DLD1 (cell line): ENCODE results near the gene HSPBAP1.
"Not testable (repeated sequence)": the region's sequence is repeated elsewhere in the genome, so short reads cannot be mapped to it uniquely, and the experiment has no call there.

Source experiments
- in situ Hi-C: cut with HindIII; loops from 2 replicates; pipeline ENCODE4 v1.10.0; 2017; ENCODE audit warnings: low sequenced_read_pairs

The HSPBAP1 gene

DNA sequence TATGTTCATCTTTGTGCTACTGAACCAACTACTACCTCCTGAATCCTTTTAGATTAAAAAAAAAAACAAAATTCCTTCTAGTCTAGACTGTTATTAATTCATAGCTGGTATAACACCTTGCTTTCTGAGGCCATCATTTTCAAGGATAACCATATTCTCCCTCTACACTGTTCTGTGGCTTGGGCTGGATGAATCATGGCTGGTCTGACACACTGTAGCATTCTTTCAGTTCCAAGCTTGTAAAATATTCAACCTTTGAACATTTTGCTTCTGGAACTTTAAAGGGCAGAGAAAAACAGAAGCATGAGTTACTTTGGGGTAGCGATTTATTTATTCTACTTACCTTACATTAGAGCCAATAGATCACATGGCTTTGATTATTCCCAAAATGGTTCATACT, 7.6 kb downstream of the HSPBAP1 start:
- in situ Hi-C loops = no loop called here

DNA sequence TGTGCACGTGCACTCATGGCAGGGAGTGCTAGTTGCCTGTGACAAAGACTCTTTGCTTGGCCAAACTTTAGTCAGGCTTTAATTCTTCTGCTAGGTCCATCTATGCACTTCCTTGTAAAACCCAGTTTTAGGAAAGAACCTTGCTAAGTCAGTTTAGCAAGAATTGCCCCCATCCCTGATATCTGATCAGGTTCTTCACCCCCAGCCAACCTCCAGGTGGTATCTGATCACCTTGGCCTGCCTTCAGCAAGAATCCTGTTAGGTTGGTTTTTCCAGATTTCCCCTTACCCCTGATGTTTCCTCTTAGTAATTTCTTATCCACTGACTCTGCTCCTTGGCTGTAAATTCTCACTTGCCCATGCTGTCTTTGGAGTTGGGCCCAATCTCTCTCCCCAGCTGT, 8.4 kb downstream of the HSPBAP1 start:
- in situ Hi-C loops = no loop called here

DNA sequence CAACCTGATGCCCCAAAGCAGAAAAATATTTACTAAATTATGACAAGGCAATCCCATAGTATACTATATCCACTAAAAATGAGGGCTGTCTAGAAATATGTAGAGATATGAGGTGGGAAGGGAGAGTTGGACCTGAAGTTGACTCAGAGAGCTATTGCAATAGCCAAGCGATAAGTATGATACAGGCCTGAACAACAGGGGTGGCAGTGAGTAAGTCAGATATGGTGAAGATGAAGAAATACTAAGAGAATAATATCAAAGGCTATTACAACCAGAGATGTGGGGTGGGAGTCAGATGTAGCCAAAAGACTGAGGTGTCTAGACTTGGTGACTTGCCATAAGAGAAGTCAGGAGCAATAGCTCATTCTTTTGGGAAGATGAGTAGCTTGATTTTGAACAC, 9.2 kb downstream of the HSPBAP1 start:
- in situ Hi-C loops = no loop called here

DNA sequence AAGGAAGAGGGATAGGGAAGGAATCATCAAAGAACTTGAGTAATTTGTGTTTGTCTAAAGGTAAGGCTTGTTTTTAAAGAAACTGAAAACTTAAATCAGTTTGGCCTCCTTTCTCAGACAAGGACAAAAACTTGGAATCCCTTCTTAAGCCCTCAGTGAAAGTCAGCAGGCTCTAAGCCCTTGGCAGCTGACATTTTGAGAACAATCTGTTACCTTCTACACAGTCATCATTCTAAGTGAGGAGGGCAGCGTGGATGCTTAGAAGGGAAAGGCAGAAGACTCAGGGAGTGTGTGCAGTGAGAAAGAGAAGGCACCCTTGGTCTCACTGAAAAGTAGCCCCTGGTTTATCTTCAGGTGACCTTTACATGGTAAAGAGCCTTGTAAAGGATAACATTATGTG, 10.8 kb downstream of the HSPBAP1 start:
- in situ Hi-C loops = no loop called here

DNA sequence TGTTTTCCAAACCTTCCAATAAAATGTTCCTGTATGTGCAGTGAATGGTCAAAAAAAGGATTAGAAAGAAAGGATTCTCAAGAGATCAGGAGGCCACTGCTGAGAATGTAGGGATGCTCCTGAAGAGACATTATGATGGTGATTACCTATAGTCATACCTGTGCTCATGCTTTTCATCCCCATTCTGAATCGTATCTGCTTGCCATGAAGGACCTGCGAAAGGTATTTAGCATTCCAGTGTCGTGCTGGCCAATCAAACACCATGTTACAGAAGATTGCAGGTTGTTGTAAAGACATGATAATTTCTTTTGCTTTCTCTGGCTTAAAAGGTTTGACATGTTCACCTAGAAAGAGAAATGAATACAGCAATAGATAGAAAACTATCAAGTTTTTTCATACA, 16.1 kb downstream of the HSPBAP1 start:
- in situ Hi-C loops = no loop called here

DNA sequence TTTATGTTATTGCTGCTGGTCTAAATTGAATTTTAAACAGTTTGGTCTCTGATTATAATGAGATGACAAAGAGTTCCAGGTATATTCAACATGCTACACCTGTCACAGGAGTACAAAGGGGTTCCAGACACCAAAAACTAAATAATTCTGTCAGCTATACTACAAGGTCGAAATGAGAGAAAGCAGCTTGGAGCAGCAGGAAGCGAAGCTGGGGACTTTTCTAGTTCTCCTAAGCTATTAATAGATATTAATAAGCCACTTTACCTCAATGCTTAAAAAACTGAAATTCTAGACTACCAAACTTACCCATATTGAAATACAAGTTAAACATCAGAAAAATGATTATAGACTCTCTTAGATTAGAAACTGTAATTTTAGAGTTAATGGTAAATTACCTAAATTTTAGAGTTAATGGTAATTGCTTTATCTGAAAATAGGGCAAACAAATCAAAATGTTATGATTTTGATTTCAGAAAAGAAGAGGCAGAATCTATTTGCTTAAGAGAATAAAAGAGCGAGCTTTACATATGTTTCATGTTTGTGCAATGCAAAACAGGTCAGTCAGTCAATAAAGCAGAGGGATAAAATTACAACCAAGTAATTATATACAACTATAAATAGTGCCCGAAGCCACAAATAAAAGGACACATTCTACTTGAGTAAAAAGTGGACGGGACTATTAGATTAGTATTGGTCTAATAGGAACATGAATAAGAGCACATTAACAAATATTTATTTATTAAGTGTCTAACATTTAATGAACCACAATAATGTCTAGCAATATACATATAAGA, 16.8 kb downstream of the HSPBAP1 start:
- in situ Hi-C loops = no loop called here

DNA sequence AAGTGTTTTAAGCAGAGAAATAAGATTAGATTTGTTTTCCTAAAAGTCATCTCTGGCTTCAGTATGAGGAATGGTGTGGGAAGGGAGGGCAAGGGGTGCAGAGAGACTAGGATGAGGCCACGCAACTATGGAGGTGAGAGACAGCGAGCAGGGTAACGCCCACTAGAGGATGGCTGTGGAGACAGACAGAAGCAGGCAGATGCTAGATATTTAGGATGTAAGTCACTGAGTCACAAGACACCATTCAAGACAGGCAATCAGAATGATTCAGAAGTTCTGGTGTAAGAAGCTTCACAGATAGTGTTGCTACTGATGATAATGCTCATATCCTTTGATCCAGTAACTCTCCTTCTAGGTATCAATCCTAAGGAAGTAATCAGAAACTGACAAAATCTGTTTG, 19.1 kb downstream of the HSPBAP1 start:
- in situ Hi-C loops = no loop called here

DNA sequence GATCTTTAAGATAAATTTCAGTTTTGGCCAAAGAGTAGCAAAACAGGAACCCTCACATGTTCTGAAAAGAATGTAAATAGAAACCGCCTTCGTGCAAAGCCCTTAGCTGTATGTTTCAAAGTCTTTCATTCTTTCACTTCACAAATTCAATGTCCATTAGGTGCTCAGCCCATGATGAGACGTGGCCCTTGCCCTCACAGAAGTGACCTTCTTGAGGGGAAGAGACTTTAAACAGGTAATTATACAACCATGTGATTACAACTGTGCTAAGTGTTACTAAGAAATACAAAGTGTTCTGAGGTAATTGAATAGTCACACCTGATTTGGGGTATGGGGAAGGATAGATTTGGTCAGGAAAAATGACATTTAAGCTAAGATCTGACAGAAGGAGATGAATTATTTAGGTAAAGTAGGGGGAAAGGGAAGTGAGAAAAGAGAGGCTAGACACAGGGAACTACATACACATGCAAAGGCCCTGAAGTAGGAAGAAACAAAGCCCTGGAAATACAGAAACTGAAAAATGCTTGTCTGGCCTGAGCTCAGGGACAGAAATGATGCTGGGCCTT, 19.6 kb downstream of the HSPBAP1 start:
- in situ Hi-C loops = no loop called here

DNA sequence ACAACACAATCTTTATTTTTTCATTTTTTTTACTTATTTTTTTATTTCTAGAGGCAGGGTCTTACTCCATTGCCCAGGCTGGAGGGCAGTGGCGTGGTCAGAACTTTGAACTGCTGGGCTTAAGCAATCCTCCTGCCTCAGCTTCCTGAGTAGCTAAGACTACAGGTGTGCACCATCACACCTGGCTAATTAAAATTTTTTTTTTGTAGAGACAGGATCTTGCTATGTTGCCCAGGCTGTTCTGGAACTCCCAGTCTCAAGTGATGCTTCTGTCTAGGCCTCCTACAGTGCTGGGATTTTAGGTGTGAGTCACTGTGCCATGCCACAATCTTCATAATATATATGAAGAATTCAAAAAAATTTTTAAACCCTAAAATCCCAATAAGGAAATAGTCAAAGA, 20.8 kb downstream of the HSPBAP1 start:
- in situ Hi-C loops = no loop called here

DNA sequence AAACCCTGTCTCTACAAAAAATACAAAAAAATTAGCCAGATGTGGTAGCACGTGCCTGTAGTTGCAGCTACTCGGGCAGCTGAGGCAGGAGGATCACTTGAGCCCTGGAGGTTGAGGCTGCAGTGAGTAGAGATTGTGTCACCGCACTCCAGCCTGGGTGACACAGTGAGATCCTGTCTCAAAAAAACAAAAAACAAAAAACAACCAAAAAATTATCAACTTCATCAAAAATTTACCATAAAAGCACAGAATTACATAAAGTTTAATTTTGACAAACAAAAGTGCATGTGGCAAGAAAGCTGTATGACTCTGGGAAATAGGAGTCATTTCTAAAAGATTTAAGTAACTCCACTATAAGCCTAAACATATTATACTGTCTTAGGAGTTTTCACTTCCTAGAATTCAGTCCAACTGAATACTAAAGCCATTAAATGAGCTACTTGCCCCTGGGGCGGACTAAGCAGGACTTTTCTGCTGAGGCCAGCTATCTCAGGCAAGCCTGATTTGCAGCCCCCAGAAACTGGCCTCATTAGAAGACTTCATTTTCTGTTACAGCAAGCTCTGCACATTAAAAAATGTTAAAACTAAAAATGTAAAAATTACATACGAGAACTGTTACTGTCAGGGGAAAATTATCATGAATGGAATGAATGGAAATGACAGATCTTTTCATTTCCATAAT, 23.0 kb downstream of the HSPBAP1 start:
- in situ Hi-C loops = no loop called here

DNA sequence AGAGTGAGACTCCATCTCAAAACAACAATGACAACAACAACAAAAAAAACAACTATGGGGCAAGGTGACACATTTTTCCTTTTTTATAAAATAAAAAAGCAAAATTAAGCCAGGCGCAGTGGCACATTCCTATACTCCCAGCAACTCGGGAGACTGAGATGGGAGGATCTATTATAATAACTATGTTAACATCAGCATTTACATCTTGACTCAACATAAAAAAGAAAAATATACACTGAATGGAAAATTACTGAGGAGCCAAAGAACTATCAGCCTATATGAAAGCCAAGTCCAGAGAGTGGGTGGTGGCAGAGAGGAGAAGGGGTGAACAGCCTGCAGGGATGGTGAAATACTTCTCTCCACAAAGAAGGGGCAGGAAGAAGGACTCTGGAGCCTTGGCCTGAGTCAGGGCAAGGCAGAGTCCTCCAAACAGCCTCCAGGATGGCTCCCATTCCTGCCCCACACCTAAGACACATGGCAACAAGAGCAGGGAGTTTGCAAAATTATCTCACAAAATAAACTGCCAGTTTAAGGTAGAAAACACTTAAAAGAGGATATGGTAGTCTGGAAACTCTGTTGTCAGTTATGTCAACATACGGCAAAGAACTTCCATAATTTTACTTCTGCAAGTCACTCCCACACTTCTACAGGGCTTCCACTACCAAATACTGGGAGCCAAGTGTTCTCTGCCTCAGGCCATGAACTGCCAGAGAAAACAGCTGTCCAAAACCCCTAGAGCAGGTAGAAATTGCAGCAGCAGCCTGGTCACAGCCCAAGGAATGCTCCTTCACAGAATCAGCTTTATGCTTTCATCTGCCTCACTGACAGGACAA, 25.9 kb downstream of the HSPBAP1 start:
- in situ Hi-C loops = no loop called here

DNA sequence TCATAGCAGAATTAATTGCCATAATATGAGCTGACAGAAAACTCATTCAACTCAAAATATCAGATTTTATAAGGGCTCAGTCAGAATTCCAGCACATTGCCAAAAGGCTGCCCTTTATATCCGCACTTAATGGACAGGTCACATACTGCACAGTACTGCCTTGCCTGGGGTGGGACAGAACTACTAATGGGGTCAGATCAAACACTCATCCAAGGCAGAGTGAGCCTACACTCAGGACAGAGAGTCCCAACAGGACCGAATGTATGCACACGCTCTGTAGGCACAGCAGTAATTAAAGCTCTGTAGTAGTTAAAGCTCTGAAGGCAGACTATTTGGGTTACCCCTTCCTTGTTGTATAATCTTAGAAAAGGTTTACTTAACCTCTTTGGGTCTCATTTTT, 27.2 kb downstream of the HSPBAP1 start:
- in situ Hi-C loops = no loop called here

DNA sequence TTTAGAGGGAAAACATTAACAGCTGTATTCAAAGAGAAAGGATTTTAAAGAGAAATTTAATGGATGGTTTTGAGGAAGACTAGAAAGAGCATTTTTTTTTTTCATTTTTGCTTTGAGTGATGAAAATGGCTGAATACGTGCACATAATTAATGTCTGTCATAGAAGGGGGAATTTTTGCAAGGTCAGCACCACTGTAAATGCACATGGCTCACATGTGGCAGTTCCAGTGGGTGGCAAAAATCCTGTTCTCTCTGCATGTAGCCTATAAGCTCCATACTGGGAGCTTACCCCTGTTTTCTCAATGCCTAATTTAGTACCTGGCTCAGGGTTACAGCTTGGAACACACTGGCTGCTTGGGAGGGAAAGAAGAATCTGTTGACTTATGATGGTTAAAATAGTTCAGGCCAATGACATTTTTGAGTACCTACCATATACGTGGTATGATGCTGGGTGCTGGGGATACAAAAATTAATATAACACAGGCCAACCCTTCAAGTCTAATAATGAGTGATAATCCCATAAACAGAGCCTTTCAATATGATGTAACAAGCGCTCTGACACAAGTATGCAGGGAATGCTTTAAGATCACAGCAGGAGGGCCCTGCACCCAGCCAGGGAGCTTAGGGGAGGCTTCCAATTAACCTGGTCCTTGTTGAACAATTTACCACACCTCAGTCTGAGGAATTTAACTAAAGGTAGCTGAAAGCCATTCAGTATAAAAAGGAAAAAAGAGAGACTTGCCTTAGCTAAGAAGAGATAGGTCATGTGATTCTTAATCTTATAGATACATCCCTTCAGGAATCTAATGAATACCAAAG, 33.0 kb downstream of the HSPBAP1 start:
- in situ Hi-C loops = no loop called here

DNA sequence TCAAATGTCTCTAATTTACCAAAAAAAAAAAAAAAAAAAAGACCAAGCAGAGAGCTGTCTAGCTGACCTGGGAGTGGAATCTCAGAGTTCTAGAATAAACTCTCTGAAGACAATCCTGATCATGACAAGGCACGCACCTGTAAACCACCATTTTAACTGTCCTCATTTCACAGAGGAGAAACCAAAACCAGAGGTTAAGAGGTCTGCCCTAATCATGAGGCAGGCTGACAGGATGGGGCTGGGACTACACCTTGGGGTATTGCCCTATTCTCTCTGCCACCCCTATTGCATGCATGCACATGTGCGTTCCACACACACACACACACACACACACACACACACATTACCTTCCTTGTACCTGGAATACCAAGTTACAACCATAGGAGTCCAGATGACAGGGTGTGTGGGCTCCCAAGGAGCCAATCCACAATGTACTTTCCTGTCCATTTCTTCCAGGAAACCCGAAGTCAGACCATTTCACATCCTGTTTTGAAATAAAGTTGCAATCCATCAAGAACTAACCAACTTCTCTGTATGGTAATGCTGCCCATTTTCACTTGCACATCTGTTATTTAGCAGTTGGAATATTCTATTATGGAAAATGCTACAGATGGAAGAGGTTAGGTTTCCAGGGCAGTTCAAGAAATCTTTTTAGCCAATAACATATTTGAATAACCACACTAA, 34.6 kb downstream of the HSPBAP1 start:
- in situ Hi-C loops = no loop called here

DNA sequence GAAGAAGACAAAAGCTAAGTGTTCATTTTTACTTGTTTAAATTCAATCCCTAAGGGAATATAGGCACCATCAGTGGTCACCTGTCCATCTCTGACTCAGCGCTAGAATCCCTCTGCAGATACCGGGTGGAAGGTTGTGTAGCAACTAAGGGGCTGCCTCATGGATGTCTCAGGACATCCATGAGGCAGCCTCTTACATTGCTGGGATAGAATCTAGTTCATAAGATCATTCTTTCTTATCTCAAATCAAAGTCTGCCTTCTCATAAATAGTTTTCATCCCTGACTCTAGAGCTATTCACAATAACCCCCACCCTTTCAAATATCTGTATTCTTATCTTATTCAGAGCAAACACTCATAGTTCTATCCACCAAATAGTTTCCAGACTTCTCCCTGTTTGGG, 38.1 kb downstream of the HSPBAP1 start:
- in situ Hi-C loops = no loop called here

DNA sequence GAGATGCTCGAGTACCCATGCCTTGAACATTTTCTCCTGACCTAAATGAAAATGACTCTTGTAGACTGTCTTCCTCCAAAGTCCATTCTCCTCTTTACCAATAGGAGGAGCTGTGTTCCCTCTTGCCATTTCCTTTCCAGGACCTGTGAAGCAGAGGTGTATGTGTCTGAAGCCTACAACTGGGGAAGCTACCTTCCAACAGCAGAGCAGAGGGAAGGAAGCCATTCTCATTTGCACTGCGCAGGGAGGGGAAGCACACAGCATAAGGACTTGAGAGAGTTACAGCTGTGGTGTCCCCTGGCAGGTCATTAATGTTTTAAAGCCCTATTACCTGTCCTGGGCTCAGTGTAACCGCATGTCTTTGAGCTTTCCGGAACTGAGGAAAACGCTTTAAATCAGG, 38.7 kb downstream of the HSPBAP1 start:
- in situ Hi-C loops = no loop called here

DNA sequence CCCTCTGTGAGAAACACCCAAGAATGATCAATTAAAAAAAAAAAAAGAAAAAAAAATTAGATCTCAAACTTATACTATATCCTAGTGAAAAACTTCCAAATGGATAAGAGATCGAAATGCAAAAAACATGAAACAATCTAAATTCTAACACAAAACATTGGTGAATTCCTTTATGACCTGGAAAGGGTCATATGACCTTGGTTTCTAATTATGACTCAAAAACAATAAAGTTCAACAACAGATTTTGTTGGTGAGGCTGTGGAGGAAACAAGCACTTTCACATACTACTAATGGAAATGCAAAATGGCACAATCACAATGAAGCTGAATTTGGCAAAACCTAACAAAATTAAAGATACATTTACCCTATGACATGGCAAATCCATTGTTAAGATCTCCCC, 45.3 kb downstream of the HSPBAP1 start:
- in situ Hi-C loops = no loop called here

DNA sequence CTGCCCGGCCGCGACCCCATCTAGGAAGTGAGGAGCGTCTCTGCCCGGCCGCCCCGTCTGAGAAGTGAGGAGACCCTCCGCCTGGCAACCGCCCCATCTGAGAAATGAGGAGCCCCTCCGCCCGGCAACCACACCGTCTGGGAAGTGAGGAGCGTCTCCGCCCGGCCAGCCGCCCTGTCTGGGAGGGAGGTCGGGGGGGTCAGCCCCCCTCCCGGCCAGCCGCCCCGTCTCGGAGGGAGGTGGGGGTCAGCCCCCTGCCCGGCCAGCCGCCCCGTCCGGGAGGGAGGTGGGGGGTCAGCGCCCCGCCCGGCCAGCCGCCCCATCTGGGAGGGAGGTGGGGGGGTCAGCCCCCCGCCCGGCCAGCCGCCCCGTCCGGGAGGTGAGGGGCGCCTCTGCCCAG, 46.3 kb downstream of the HSPBAP1 start:
- in situ Hi-C loops = not testable (repeated sequence)

DNA sequence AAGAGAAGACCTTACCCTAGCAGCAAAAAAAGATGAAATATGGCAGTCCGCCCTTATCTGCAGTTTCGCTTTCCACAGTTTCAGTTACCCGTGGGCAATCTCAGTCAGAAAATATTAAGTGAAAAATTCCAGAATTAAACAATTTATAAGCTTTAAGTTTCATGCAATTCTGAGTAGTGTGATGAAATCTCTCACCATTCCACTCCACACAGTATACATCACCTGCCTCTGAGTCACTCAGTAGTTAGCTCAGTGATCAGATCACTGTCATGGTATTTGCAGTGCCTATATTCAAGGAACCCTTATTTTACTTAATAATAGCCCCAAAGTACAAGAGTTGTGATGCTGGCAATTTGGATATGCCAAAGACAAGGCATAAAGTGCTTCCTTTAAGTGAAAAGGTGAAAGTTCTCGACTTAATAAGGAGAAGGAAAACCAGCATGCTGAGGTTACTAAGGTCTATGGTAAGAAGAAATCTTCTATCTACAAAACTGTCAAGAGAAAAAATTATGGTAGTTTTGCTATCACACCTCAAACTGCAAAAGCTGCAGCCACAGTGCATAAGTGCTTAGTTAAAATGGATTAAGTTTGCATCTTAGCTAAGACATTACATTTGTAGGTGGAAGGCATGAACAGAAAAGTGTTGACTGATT, 48.1 kb downstream of the HSPBAP1 start:
- in situ Hi-C loops = no loop called here
